Esophagus muscularis mucosa (tissue), 4 donors: Measurements from ENCODE around the gene PTPRB. TPM values are rescaled to one million over a fixed set of nuclear protein-coding genes. Genes with fewer than 3 reads are reported as not detected.

Experiments
- DNase-seq: peaks from one replicate; pipeline ENCODE4 v3.0.0-alpha.2; 2017; ENCODE audit errors: extremely low spot score
- H3K27ac ChIP-seq, 4 donors: fragments of 200-600 bp; sonication (generic); replicated peaks in 1 of 4; 1 replicate in 3 of 4; 2 replicates in 1 of 4; pipeline ENCODE4 v1.5.1; 2016 to 2019; ENCODE audit warnings: mild to moderate bottlenecking in 1 of 4
- H3K27me3 ChIP-seq, 4 donors: fragments of 200-600 bp; sonication (generic); one replicate each; pipeline versions ENCODE4 v1.5.1 to v1.6.0; 2016 to 2019
- H3K36me3 ChIP-seq, 4 donors: fragments of 200-600 bp; sonication (generic); one replicate each; pipeline ENCODE4 v1.5.1; 2016 to 2019
- H3K4me1 ChIP-seq, 4 donors: fragments of 200-600 bp; sonication (generic); one replicate each; pipeline ENCODE4 v1.5.1; 2016 to 2019
- H3K4me3 ChIP-seq, 4 donors: fragments of 200-600 bp; sonication (generic); 1 replicate in 2 of 4; 2 replicates in 2 of 4; pipeline ENCODE4 v1.5.1; 2016 to 2019; ENCODE audit warnings: mild to moderate bottlenecking in 4 of 4, moderate library complexity in 1 of 4
- H3K9me3 ChIP-seq, 4 donors: fragments of 200-600 bp; sonication (generic); 1 replicate in 3 of 4; 2 replicates in 1 of 4; pipeline ENCODE4 v1.5.1; 2016 to 2019
- CTCF ChIP-seq, 3 experiments: fragments of 200-600 bp in 2 of 3; fragments of 450-650 bp in 1 of 3; sonication (generic) in 2 of 3; IDR thresholded peaks; one replicate each; pipeline ENCODE4 v1.5.1; 2017 to 2019; ENCODE audit warnings: antibody characterized with exemption in 3 of 3, mild to moderate bottlenecking in 2 of 3, moderate library complexity in 1 of 3
- EP300 ChIP-seq: sonication (generic); formaldehyde crosslinking; IDR thresholded peaks from one replicate; pipeline ENCODE4 v1.6.1; 2017; ENCODE audit warnings: antibody characterized with exemption
- POLR2A ChIP-seq: fragments of 450-650 bp; IDR thresholded peaks from one replicate; pipeline ENCODE4 v1.6.1; 2017; ENCODE audit warnings: antibody characterized with exemption, moderate library complexity, mild to moderate bottlenecking, low read depth
- POLR2AphosphoS5 ChIP-seq, 2 donors: sonication (generic); formaldehyde crosslinking; IDR thresholded peaks; one replicate each; pipeline ENCODE4 v1.6.1; 2017; ENCODE audit warnings: antibody characterized with exemption in 2 of 2
- WGBS: methylation state at CpG from one replicate; pipeline ENCODE4 v1.1.5; 2018; 5-methylcytosine and 5-hydroxymethylcytosine counted together
- intact Hi-C: fragments of 100-400 bp; cut with DNase I; formaldehyde crosslinking; loops from one replicate; pipeline ENCODE4 v1.15.1; 2023
- total RNA-seq, 4 donors: library from RNA; depleted of rRNA; stranded (reverse); fragments of >200 nt; gene quantifications; one replicate each; pipeline versions ENCODE4 v1.1.0 to v1.2.1, GENCODE V29; 2016

The PTPRB gene
- total RNA-seq, 4 donors from 2014 or later: 22.0 to 41.9 (median 30.4) TPM

GRCh38 chr12:70577283-70577634, 60.0 kb downstream of the PTPRB start:
- Histone ChIP-seq H3K4me1 (peaks cover 0 to 9% (median 2%) of the 10 kb centered on the region in 4 donors), H3K4me3 (no peak overlapping the region), H3K9me3 (no peaks in the 10 kb centered on the region), H3K27ac (no peak overlapping the region), H3K36me3 (peaks cover 0 to 33% (median 0%) of the 10 kb centered on the region in 4 donors), H3K27me3 (no peaks in the 10 kb centered on the region)
- WGBS: 18% methylated on average over 3 of the region's 3 CpGs
- intact Hi-C loops: loop anchor here (1.0 to 10.0 kb wide), 3 partner anchors 332 to 698 kb away; partner anchors contain the start of gene CNOT2
- DNase-seq: no peak
- TF ChIP-seq CTCF (IDR thresholded peaks at IDR 0.05) (no peak), POLR2AphosphoS5 (IDR thresholded peaks at IDR 0.05) (no peak), POLR2A (no peak), EP300 (no peak)

GRCh38 chr12:70576341-70577282, 60.6 kb downstream of the PTPRB start:
- Histone ChIP-seq H3K36me3 (peaks cover 0 to 29% (median 0%) of the 10 kb centered on the region in 4 donors), H3K4me3 (no peak overlapping the region), H3K4me1 (peaks cover 0 to 16% (median 8%) of the 10 kb centered on the region in 4 donors), H3K27ac (no peak overlapping the region), H3K27me3 (no peaks in the 10 kb centered on the region), H3K9me3 (no peaks in the 10 kb centered on the region)
- intact Hi-C loops: loop anchor here (1.0 to 10.0 kb wide), 3 partner anchors 332 to 698 kb away; partner anchors contain the start of gene CNOT2
- DNase-seq: no peak
- WGBS: 61% methylated on average over 15 of the region's 19 CpGs
- peak; percentile 65 to 77 (median 73) for TF ChIP-seq CTCF (IDR thresholded peaks at IDR 0.05)
- no peak for TF ChIP-seq EP300

- Histone ChIP-seq H3K36me3 (peaks cover 0 to 56% (median 0%) of the 10 kb centered on the region in 4 donors), H3K4me1 (peaks cover 0 to 32% (median 20%) of the 10 kb centered on the region in 4 donors), H3K27ac (peak overlapping the region in 3 of 4 donors; percentile 19 to 29 (median 27)), H3K4me3 (no peak overlapping the region), H3K27me3 (no peaks in the 10 kb centered on the region), H3K9me3 (no peaks in the 10 kb centered on the region)
- WGBS: 30% methylated on average over 3 of the region's 3 CpGs
- DNase-seq: no peak
- intact Hi-C loops: loop anchor here (10.0 kb wide), 1 partner anchor 327 kb away; the partner anchor contains the start of gene CNOT2
- no peak for TF ChIP-seq POLR2A
- TF ChIP-seq POLR2AphosphoS5 (IDR thresholded peaks at IDR 0.05): no peak
- no peak for TF ChIP-seq CTCF (IDR thresholded peaks at IDR 0.05)
Measured at GRCh38 chr12:70571705-70572268, 65.4 kb downstream of the PTPRB start.

- H3K9me3 ChIP-seq: no peaks in the 10 kb centered on the region
- H3K27ac ChIP-seq: peak overlapping the region in 2 of 4 donors; percentile 19 to 27
- no peak overlapping the region for H3K4me3 ChIP-seq
- H3K4me1 ChIP-seq: peaks cover 0 to 29% (median 20%) of the 10 kb centered on the region in 4 donors
- no peak for DNase-seq
- peaks cover 0 to 64% (median 0%) of the 10 kb centered on the region in 4 donors for H3K36me3 ChIP-seq
- H3K27me3 ChIP-seq: no peaks in the 10 kb centered on the region
- intact Hi-C loops: loop anchor here (10.0 kb wide), 1 partner anchor 326 kb away; the partner anchor contains the start of gene CNOT2
- 90% methylated on average over 8 of the region's 8 CpGs for WGBS
- no peak for TF ChIP-seq POLR2AphosphoS5 (IDR thresholded peaks at IDR 0.05)
Measured at GRCh38 chr12:70571029-70571428, 66.2 kb downstream of the PTPRB start.

GRCh38 chr12:70561550-70561949, 75.7 kb downstream of the PTPRB start:
- no peaks in the 10 kb centered on the region for H3K4me1 ChIP-seq
- H3K27me3 ChIP-seq: peaks cover 0 to 9% (median 0%) of the 10 kb centered on the region in 4 donors
- TF ChIP-seq POLR2A (no peak), EP300 (no peak), POLR2AphosphoS5 (IDR thresholded peaks at IDR 0.05) (no peak), CTCF (IDR thresholded peaks at IDR 0.05) (no peak)
- no peaks in the 10 kb centered on the region for H3K9me3 ChIP-seq
- intact Hi-C loops: no loop called here
- H3K36me3 ChIP-seq: peaks cover 0 to 76% (median 4%) of the 10 kb centered on the region in 4 donors
- 84% methylated on average over 4 of the region's 4 CpGs for WGBS
- H3K27ac ChIP-seq: no peak overlapping the region
- H3K4me3 ChIP-seq: no peak overlapping the region
- peak; percentile 70 for DNase-seq
